Liver (tissue), 3 donors: ENCODE results near the gene CD28.

Experiments used
- RXRA ChIP-seq, 2 donors: IDR thresholded peaks; 2 replicates each; pipeline ENCODE4 v1.6.1; 2017 to 2018; ENCODE audit warnings: antibody characterized with exemption in 2 of 2, mild to moderate bottlenecking in 1 of 2
- SP1 ChIP-seq: IDR thresholded peaks from 2 replicates; pipeline ENCODE4 v1.6.1; 2018; ENCODE audit warnings: antibody characterized with exemption, mild to moderate bottlenecking
- TF ChIP-seq, protein P1 (sequence below): IDR thresholded peaks from 2 replicates; pipeline ENCODE4 v1.6.1; 2016; ENCODE audit warnings: antibody characterized with exemption
- TF ChIP-seq, protein P2 (sequence below): fragments of 150-350 bp; IDR thresholded peaks from 2 replicates; pipeline ENCODE4 v1.5.1; 2017; ENCODE audit warnings: improper control_type of control experiment, low read depth, low read length; ENCODE audit not compliant: missing input control
- TF ChIP-seq, protein P3 (sequence below): IDR thresholded peaks from 2 replicates; pipeline ENCODE4 v1.6.1; 2016; ENCODE audit warnings: antibody characterized with exemption
- TF ChIP-seq, protein P4 (sequence below): IDR thresholded peaks from 2 replicates; pipeline ENCODE4 v1.6.1; 2016; ENCODE audit warnings: antibody characterized with exemption, mild to moderate bottlenecking
- donor health status: healthy.
- donor health status: healthy.

DNA sequence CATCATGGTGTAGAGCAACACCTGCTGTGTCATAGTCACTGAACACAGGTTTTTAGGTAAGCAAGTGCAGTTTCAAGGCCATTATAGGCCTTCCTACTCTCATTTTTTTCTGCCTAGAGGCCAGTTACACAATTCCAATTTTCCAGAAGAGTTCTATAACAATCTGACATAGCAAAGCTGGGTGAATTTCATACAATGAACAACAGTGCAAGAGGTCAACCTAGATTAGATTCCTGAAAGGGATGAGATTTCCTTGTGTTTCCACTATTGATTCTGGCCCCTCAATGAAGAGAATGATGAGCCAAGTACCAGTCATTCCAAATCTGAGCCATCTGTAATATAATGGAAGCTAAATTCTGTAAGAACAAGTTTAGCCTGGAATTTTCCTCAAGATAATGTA lies 15.3 kb upstream of the CD28 start:
- TF ChIP-seq, protein P1, sequence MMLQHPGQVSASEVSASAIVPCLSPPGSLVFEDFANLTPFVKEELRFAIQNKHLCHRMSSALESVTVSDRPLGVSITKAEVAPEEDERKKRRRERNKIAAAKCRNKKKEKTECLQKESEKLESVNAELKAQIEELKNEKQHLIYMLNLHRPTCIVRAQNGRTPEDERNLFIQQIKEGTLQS, result no peak
- TF ChIP-seq, protein P2, sequence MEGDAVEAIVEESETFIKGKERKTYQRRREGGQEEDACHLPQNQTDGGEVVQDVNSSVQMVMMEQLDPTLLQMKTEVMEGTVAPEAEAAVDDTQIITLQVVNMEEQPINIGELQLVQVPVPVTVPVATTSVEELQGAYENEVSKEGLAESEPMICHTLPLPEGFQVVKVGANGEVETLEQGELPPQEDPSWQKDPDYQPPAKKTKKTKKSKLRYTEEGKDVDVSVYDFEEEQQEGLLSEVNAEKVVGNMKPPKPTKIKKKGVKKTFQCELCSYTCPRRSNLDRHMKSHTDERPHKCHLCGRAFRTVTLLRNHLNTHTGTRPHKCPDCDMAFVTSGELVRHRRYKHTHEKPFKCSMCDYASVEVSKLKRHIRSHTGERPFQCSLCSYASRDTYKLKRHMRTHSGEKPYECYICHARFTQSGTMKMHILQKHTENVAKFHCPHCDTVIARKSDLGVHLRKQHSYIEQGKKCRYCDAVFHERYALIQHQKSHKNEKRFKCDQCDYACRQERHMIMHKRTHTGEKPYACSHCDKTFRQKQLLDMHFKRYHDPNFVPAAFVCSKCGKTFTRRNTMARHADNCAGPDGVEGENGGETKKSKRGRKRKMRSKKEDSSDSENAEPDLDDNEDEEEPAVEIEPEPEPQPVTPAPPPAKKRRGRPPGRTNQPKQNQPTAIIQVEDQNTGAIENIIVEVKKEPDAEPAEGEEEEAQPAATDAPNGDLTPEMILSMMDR, result no peak
- TF ChIP-seq SP1 (peak; percentile 24), RXRA (IDR thresholded peaks at IDR 0.05) (no peak)
- TF ChIP-seq, protein P3, sequence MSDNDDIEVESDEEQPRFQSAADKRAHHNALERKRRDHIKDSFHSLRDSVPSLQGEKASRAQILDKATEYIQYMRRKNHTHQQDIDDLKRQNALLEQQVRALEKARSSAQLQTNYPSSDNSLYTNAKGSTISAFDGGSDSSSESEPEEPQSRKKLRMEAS, result no peak
- TF ChIP-seq, protein P4, sequence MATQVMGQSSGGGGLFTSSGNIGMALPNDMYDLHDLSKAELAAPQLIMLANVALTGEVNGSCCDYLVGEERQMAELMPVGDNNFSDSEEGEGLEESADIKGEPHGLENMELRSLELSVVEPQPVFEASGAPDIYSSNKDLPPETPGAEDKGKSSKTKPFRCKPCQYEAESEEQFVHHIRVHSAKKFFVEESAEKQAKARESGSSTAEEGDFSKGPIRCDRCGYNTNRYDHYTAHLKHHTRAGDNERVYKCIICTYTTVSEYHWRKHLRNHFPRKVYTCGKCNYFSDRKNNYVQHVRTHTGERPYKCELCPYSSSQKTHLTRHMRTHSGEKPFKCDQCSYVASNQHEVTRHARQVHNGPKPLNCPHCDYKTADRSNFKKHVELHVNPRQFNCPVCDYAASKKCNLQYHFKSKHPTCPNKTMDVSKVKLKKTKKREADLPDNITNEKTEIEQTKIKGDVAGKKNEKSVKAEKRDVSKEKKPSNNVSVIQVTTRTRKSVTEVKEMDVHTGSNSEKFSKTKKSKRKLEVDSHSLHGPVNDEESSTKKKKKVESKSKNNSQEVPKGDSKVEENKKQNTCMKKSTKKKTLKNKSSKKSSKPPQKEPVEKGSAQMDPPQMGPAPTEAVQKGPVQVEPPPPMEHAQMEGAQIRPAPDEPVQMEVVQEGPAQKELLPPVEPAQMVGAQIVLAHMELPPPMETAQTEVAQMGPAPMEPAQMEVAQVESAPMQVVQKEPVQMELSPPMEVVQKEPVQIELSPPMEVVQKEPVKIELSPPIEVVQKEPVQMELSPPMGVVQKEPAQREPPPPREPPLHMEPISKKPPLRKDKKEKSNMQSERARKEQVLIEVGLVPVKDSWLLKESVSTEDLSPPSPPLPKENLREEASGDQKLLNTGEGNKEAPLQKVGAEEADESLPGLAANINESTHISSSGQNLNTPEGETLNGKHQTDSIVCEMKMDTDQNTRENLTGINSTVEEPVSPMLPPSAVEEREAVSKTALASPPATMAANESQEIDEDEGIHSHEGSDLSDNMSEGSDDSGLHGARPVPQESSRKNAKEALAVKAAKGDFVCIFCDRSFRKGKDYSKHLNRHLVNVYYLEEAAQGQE, result no peak
